GM23338 (cell line): ENCODE measurements around the gene PLEKHA7.

Experiments used
- CREB1 ChIP-seq: fragments of 250-450 bp; sonication (Bioruptor Pico); IDR thresholded peaks from 2 replicates; pipeline ENCODE4 v1.5.0; 2020; ENCODE audit warnings: low read depth, mild to moderate bottlenecking, moderate library complexity
- CTCF ChIP-seq, 2 experiments: fragments of 200-600 bp in 1 of 2; sonication (generic) in 1 of 2; conservative IDR thresholded peaks; 2 replicates each; pipeline versions ENCODE4 v1.5.1 to v1.6.1; 2016 to 2017; ENCODE audit warnings: antibody characterized with exemption in 2 of 2, low read depth in 2 of 2, mild to moderate bottlenecking in 2 of 2, moderate library complexity in 1 of 2
- ETS1 ChIP-seq: IDR thresholded peaks from 2 replicates; pipeline ENCODE4 v1.6.1; 2016; ENCODE audit warnings: antibody characterized with exemption
- EZH2 ChIP-seq: fragments of 200-600 bp; sonication (generic); IDR thresholded peaks from one replicate; pipeline ENCODE4 v1.8.0; 2017; ENCODE audit warnings: antibody characterized with exemption, mild to moderate bottlenecking, low read depth; ENCODE audit not compliant: unreplicated experiment
- EZH2phosphoT487 ChIP-seq: fragments of 200-600 bp; sonication (generic); IDR thresholded peaks from one replicate; pipeline ENCODE4 v1.8.1; 2018; ENCODE audit warnings: antibody characterized with exemption; ENCODE audit not compliant: unreplicated experiment
- JUNB ChIP-seq: IDR thresholded peaks from one replicate; pipeline ENCODE4 v1.6.1; 2016; ENCODE audit warnings: antibody characterized with exemption; ENCODE audit not compliant: unreplicated experiment
- POLR2AphosphoS5 ChIP-seq: IDR thresholded peaks from 2 replicates; pipeline ENCODE4 v1.6.1; 2016; ENCODE audit warnings: antibody characterized with exemption, low read depth
- REST ChIP-seq: IDR thresholded peaks from one replicate; pipeline ENCODE4 v1.6.1; 2018; ENCODE audit warnings: antibody characterized with exemption; ENCODE audit not compliant: unreplicated experiment
- ZNF114 ChIP-seq: fragments of 250-450 bp; sonication (Bioruptor Pico); IDR thresholded peaks from 2 replicates; pipeline ENCODE4 v1.5.0; 2020; ENCODE audit warnings: mild to moderate bottlenecking, moderate library complexity
- ZNF331 ChIP-seq: fragments of 250-450 bp; sonication (Bioruptor Pico); IDR thresholded peaks from 2 replicates; pipeline ENCODE4 v1.5.0; 2020; ENCODE audit warnings: low read depth, mild to moderate bottlenecking, moderate library complexity
- ZNF462 ChIP-seq: fragments of 250-450 bp; sonication (Bioruptor Pico); IDR thresholded peaks from 2 replicates; pipeline ENCODE4 v1.5.0; 2020; ENCODE audit warnings: mild to moderate bottlenecking, moderate library complexity

GRCh38 chr11:16833026-16833425 is 181.2 kb downstream of the PLEKHA7 start:
- TF ChIP-seq CTCF (conservative IDR thresholded peaks at IDR 0.05; ENCODE audit: low read depth in 2 of 2) (no peak), POLR2AphosphoS5 (no peak), EZH2phosphoT487 (no peak), EZH2 (no peak), JUNB (no peak), ZNF462 (CRISPR knock-in tag) (no peak), ETS1 (no peak), CREB1 (CRISPR knock-in tag) (no peak), ZNF114 (no peak), ZNF331 (CRISPR knock-in tag) (no peak), REST (no peak)
